ENCODE measurements around the gene STK33. TPM values are rescaled to one million over a fixed set of nuclear protein-coding genes. Genes with fewer than 3 reads are reported as not detected.
"Not testable (repeated sequence)": the region's sequence is repeated elsewhere in the genome, so short reads cannot be mapped to it uniquely, and the experiment has no call there.

STK33 gene
- total and polyA plus RNA-seq, 2 donors (not counting 1 experiment from before 2014, with no cell fraction given) = 1.7 to 3.3 TPM

DNA sequence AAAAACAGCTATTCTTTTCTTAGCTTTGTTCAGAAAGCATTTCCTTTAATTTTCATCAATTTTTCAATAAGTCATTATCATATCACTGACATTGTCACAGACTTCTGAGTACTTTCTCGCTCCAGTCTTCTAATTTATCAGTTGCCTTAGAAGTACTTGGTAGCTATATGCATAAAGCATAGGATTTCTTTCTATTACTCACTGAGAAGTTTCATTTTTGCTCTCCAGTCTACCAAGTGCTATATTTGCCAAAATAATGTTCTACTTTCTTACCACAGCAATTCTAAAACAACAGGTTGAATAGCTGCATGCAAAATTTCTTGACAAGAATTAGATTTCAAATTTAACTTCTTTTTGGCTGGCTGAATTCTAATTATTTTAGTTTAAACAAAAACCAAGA is 116.3 kb downstream of the STK33 start:
- no peak for TF ChIP-seq EZH2 (IDR thresholded peaks at IDR 0.05; ENCODE audit: low read length, missing control alignments)
- TF ChIP-seq, protein P1, sequence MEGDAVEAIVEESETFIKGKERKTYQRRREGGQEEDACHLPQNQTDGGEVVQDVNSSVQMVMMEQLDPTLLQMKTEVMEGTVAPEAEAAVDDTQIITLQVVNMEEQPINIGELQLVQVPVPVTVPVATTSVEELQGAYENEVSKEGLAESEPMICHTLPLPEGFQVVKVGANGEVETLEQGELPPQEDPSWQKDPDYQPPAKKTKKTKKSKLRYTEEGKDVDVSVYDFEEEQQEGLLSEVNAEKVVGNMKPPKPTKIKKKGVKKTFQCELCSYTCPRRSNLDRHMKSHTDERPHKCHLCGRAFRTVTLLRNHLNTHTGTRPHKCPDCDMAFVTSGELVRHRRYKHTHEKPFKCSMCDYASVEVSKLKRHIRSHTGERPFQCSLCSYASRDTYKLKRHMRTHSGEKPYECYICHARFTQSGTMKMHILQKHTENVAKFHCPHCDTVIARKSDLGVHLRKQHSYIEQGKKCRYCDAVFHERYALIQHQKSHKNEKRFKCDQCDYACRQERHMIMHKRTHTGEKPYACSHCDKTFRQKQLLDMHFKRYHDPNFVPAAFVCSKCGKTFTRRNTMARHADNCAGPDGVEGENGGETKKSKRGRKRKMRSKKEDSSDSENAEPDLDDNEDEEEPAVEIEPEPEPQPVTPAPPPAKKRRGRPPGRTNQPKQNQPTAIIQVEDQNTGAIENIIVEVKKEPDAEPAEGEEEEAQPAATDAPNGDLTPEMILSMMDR (conservative IDR thresholded peaks at IDR 0.05 in 1 of 2, IDR thresholded peaks at IDR 0.05 in 1 of 2; ENCODE audit: low read depth in 1 of 2, low read length in 2 of 2) = no peak
- Histone ChIP-seq H3K4me3 (replicated peaks in 1 of 4; ENCODE audit: control extremely low read depth in 1 of 4, insufficient read depth in 1 of 4, low read depth in 3 of 4, low read length in 4 of 4) (no peak overlapping the region), H3K79me2 (ENCODE audit: control insufficient read depth, insufficient read depth, low read length) (no peaks in the 10 kb centered on the region), H3K9me3 (ENCODE audit: control insufficient read depth, insufficient read depth, low read depth, low read length) (no peaks in the 10 kb centered on the region), H3K4me1 (ENCODE audit: control insufficient read depth, extremely low read depth, insufficient read depth, low read length) (no peaks in the 10 kb centered on the region), H3K27me3 (ENCODE audit: control insufficient read depth, insufficient read depth, low read length) (no peaks in the 10 kb centered on the region), H3K36me3 (ENCODE audit: control insufficient read depth, insufficient read depth, low read length) (no peaks in the 10 kb centered on the region), H3K9ac (ENCODE audit: insufficient read depth, low read length) (no peak overlapping the region), H3K4me2 (ENCODE audit: extremely low read depth, insufficient read depth, low read length) (no peak overlapping the region), H3K27ac (ENCODE audit: insufficient read depth, low read length) (no peak overlapping the region), H4K20me1 (ENCODE audit: control insufficient read depth, extremely low read depth, insufficient read depth, low read length) (no peaks in the 10 kb centered on the region), H2AFZ (ENCODE audit: low read length) (no peak overlapping the region)
- no peak for DNase-seq (ENCODE audit: low read depth in 2 of 2)

DNA sequence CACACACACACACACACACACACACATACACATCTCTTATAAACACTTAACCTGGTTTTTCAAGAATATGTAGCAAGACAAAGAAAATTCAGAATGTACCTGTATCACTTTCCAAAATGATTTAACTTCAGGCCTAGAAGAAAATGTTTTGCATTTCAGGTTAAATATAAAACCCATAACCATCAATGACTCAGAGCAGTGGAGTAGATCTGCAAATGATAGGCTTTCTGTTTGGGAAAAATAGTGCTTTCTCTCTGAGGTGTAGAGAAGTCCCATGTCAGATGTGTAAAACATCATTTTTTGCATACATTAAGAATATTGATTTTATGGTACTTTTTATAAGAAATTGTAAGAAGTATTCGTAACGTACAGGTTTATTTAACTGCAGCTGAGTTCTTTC is 116.9 kb downstream of the STK33 start:
- Histone ChIP-seq H4K20me1 (ENCODE audit: control insufficient read depth, extremely low read depth, insufficient read depth, low read length) (no peaks in the 10 kb centered on the region), H3K9ac (ENCODE audit: insufficient read depth, low read length) (no peak overlapping the region), H3K4me2 (ENCODE audit: extremely low read depth, insufficient read depth, low read length) (no peak overlapping the region), H3K36me3 (ENCODE audit: control insufficient read depth, insufficient read depth, low read length) (no peaks in the 10 kb centered on the region), H3K4me3 (replicated peaks in 1 of 4; ENCODE audit: control extremely low read depth in 1 of 4, insufficient read depth in 1 of 4, low read depth in 3 of 4, low read length in 4 of 4) (no peak overlapping the region), H3K27ac (ENCODE audit: insufficient read depth, low read length) (no peak overlapping the region), H3K79me2 (ENCODE audit: control insufficient read depth, insufficient read depth, low read length) (no peaks in the 10 kb centered on the region), H3K4me1 (ENCODE audit: control insufficient read depth, extremely low read depth, insufficient read depth, low read length) (no peaks in the 10 kb centered on the region), H3K9me3 (ENCODE audit: control insufficient read depth, insufficient read depth, low read depth, low read length) (no peaks in the 10 kb centered on the region), H2AFZ (ENCODE audit: low read length) (no peak overlapping the region), H3K27me3 (ENCODE audit: control insufficient read depth, insufficient read depth, low read length) (no peaks in the 10 kb centered on the region)
- DNase-seq (ENCODE audit: low read depth in 2 of 2) = no peak
- TF ChIP-seq, protein P1 (conservative IDR thresholded peaks at IDR 0.05 in 1 of 2, IDR thresholded peaks at IDR 0.05 in 1 of 2; ENCODE audit: low read depth in 1 of 2, low read length in 2 of 2) = no peak
- TF ChIP-seq EZH2 (IDR thresholded peaks at IDR 0.05; ENCODE audit: low read length, missing control alignments) = no peak

DNA sequence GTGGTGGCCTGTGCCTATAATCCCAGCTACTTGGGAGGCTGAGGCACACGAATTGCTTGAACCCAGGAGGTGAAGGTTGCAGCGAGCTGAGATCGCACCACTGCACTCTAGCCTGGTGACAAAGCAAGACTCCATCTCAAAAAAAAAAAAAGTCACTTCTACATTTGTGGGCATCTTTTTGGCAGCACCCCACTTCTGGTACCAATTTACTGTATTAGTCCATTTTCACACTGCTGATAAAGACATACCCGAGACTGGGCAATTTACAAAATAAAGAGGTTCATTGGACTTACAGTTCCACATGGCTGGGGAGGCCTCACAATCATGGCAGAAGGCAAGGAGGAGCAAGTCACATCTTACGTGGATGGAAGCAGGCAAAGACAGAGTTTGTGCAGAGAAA is 126.2 kb downstream of the STK33 start:
- not testable (repeated sequence) for H3K4me2 ChIP-seq (ENCODE audit: extremely low read depth, insufficient read depth, low read length); H3K9me3 ChIP-seq (ENCODE audit: control insufficient read depth, insufficient read depth, low read depth, low read length); H2AFZ ChIP-seq (ENCODE audit: low read length); H3K27me3 ChIP-seq (ENCODE audit: control insufficient read depth, insufficient read depth, low read length); H3K27ac ChIP-seq (ENCODE audit: insufficient read depth, low read length); H3K79me2 ChIP-seq (ENCODE audit: control insufficient read depth, insufficient read depth, low read length); H3K36me3 ChIP-seq (ENCODE audit: control insufficient read depth, insufficient read depth, low read length); H3K4me1 ChIP-seq (ENCODE audit: control insufficient read depth, extremely low read depth, insufficient read depth, low read length); H3K4me3 ChIP-seq (replicated peaks in 1 of 4; ENCODE audit: control extremely low read depth in 1 of 4, insufficient read depth in 1 of 4, low read depth in 3 of 4, low read length in 4 of 4); H4K20me1 ChIP-seq (ENCODE audit: control insufficient read depth, extremely low read depth, insufficient read depth, low read length); DNase-seq (ENCODE audit: low read depth in 2 of 2); H3K9ac ChIP-seq (ENCODE audit: insufficient read depth, low read length)

DNA sequence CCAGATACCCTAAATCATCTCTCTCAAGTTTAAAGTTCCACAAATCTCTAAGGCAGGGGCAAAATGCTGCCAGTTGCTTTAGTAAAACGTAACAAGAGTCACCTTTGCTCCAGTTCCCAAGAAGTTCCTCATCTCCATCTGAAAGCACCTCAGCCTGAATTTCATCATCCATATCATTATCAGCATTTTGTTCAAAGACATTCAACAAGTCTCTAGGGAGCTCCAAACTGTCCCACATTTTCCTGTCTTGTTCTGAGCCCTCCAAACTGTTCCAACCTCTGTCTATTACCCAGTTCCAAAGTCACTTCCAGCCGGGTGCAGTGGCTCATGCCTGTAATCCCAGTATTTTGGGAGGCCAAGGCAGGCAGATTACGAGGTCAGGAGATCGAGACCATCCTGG is 126.7 kb downstream of the STK33 start:
- not testable (repeated sequence) for H3K9me3 ChIP-seq (ENCODE audit: control insufficient read depth, insufficient read depth, low read depth, low read length); H3K79me2 ChIP-seq (ENCODE audit: control insufficient read depth, insufficient read depth, low read length); H4K20me1 ChIP-seq (ENCODE audit: control insufficient read depth, extremely low read depth, insufficient read depth, low read length); H3K4me1 ChIP-seq (ENCODE audit: control insufficient read depth, extremely low read depth, insufficient read depth, low read length); H3K9ac ChIP-seq (ENCODE audit: insufficient read depth, low read length); DNase-seq (ENCODE audit: low read depth in 2 of 2); H3K4me3 ChIP-seq (replicated peaks in 1 of 4; ENCODE audit: control extremely low read depth in 1 of 4, insufficient read depth in 1 of 4, low read depth in 3 of 4, low read length in 4 of 4); H3K36me3 ChIP-seq (ENCODE audit: control insufficient read depth, insufficient read depth, low read length); H3K27me3 ChIP-seq (ENCODE audit: control insufficient read depth, insufficient read depth, low read length); H3K4me2 ChIP-seq (ENCODE audit: extremely low read depth, insufficient read depth, low read length); H2AFZ ChIP-seq (ENCODE audit: low read length); H3K27ac ChIP-seq (ENCODE audit: insufficient read depth, low read length)

DNA sequence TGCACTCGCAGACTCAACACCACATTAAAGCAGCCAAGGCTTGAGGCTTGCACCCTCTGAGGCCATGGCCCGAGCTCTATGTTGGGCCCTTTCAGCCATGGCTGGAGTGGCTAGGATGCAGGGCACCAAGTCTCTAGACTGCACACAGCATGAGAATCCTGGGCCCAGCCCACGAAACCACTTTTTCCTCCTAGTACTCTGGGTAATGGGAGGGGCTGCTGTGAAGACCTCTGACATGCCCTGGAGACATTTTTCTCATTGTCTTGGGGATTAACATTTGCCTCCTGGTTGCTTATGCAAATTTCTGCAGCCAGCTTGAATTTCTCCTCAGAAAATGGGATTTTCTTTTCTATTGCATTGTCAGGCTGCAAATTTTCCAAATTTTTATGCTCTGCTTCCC is 127.1 kb downstream of the STK33 start:
- H3K27me3 ChIP-seq (ENCODE audit: control insufficient read depth, insufficient read depth, low read length); DNase-seq (ENCODE audit: low read depth in 2 of 2); H3K27ac ChIP-seq (ENCODE audit: insufficient read depth, low read length); H3K4me3 ChIP-seq (replicated peaks in 1 of 4; ENCODE audit: control extremely low read depth in 1 of 4, insufficient read depth in 1 of 4, low read depth in 3 of 4, low read length in 4 of 4); H3K4me2 ChIP-seq (ENCODE audit: extremely low read depth, insufficient read depth, low read length); H2AFZ ChIP-seq (ENCODE audit: low read length); H3K79me2 ChIP-seq (ENCODE audit: control insufficient read depth, insufficient read depth, low read length); H3K36me3 ChIP-seq (ENCODE audit: control insufficient read depth, insufficient read depth, low read length); H3K9me3 ChIP-seq (ENCODE audit: control insufficient read depth, insufficient read depth, low read depth, low read length); H3K4me1 ChIP-seq (ENCODE audit: control insufficient read depth, extremely low read depth, insufficient read depth, low read length); H3K9ac ChIP-seq (ENCODE audit: insufficient read depth, low read length); H4K20me1 ChIP-seq (ENCODE audit: control insufficient read depth, extremely low read depth, insufficient read depth, low read length): not testable (repeated sequence)
